DOHH2 (cell line): ENCODE results near the gene PDSS1.

Experiments
- CTCF ChIP-seq: fragments of 200-600 bp; sonication (generic); IDR thresholded peaks from one replicate; pipeline ENCODE4 v1.5.1; 2014; ENCODE audit warnings: antibody characterized with exemption, mild to moderate bottlenecking, low read depth, low read length; ENCODE audit not compliant: poor library complexity, severe bottlenecking
- EZH2phosphoT487 ChIP-seq: fragments of 200-600 bp; sonication (generic); IDR thresholded peaks from 2 replicates; pipeline ENCODE4 v1.6.1; 2017; ENCODE audit warnings: borderline replicate concordance, mild to moderate bottlenecking, antibody characterized with exemption, low read length, moderate library complexity, mixed read lengths

- TF ChIP-seq CTCF (no peak), EZH2phosphoT487 (no peak)
These were observed 17.6 kb downstream of the PDSS1 start for GRCh38 chr10:26715137-26715487.
